Large intestine (tissue), 3 donors: ENCODE data around the gene ARHGAP26. TPM values are rescaled to one million over a fixed set of nuclear protein-coding genes. Genes with fewer than 3 reads are reported as not detected.

Source experiments
- DNase-seq, 2 donors: peaks; one replicate each; pipeline versions ENCODE4 v3.0.0 to v3.0.0-alpha.2; 2013
- H3K27ac ChIP-seq: one replicate; pipeline ENCODE4 v1.5.1; 2013; ENCODE audit warnings: low read length
- H3K27me3 ChIP-seq: 2 replicates; pipeline ENCODE4 v1.6.1; 2013; ENCODE audit warnings: low read length; ENCODE audit not compliant: control insufficient read depth, insufficient read depth
- H3K36me3 ChIP-seq: 2 replicates; pipeline ENCODE4 v1.6.1; 2013; ENCODE audit warnings: low read length; ENCODE audit not compliant: control insufficient read depth, insufficient read depth
- H3K4me1 ChIP-seq: one replicate; pipeline ENCODE4 v1.6.1; 2013; ENCODE audit warnings: low read length; ENCODE audit not compliant: control insufficient read depth, insufficient read depth
- H3K4me3 ChIP-seq: one replicate; pipeline ENCODE4 v1.5.1; 2013; ENCODE audit warnings: low read length
- H3K9me3 ChIP-seq: one replicate; pipeline ENCODE4 v1.6.1; 2013; ENCODE audit warnings: mild to moderate bottlenecking, low read depth, low read length, moderate library complexity; ENCODE audit not compliant: control insufficient read depth
- WGBS: methylation state at CpG from one replicate; pipeline ENCODE4 v1.1.5; 2013; ENCODE audit warnings: low lambda C conversion rate; ENCODE audit not compliant: insufficient coverage; 5-methylcytosine and 5-hydroxymethylcytosine counted together
- polyA plus RNA-seq: library from polyadenylated mRNA; unstranded; fragments of 120-200 nt; gene quantifications from one replicate; pipeline ENCODE4 v1.2.1, GENCODE V29; 2013

ARHGAP26 gene
- polyA plus RNA-seq, 1 donor: 31.8 TPM

DNA sequence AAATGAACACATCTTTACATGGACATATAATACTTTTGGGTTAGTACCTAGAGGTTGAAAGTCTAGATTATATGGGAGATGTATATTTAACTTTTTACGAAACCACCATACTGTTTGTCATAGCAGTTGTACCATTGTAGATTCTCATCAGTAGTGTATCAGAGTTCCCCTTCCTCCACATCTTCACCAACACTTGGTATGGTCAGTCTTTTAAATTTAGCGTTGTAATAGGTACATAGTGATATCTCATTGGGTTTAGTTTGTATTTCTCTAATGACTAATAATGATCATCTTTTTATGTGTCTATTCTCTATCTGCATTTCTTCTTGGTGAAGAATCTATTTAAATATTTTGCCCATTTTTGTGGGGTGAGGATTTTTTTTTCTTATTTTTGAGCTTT, 495.8 kb downstream of the ARHGAP26 start:
- no peak for DNase-seq
- Histone ChIP-seq H3K27me3 (no peaks in the 10 kb centered on the region), H3K36me3 (no peaks in the 10 kb centered on the region), H3K4me1 (no peaks in the 10 kb centered on the region), H3K9me3 (peaks cover 3% of the 10 kb centered on the region), H3K4me3 (no peak overlapping the region), H3K27ac (no peak overlapping the region)
- WGBS: no CpG with 5 or more reads among the region's 2 CpGs

DNA sequence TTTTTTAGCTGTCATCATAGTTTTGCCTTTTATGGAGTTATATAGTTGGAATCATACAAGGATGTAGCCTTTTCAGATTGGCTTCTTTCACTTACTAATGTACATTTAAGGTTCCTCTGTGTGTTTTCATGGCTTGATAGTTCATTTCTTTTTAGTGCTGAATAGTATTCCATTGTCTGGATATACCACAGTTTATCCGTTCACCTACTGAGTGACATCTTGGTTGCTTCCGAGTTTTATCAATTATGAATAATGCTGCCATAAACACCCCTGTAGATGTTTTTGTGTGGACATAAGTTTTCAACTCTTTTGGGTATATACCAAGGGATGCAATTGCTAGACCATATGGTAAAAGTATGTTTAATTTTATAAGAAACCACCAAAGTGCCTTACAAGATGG, 497.0 kb downstream of the ARHGAP26 start:
- H3K4me1 ChIP-seq: no peaks in the 10 kb centered on the region
- no CpG with 5 or more reads among the region's 2 CpGs for WGBS

DNA sequence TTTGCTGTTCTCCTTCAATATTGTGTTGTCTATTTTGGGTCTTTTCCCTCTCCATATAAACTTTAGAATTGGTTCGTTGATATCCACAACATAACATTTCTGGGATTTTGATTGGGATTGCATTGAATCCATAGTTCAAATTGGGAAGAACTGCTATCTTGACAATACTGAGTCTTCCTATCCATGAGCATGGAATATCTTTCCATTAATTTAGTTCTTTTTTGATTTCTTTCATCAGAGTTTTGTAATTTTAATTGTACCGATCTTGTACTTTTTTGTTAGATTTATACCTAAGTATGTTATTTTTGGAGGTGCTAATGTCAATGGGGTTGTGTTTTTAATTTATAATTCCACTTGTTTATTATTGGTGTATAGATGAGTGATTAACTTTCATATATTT, 498.2 kb downstream of the ARHGAP26 start:
- Histone ChIP-seq H3K27me3 (no peaks in the 10 kb centered on the region), H3K4me3 (no peak overlapping the region), H3K27ac (no peak overlapping the region), H3K9me3 (peaks cover 3% of the 10 kb centered on the region), H3K36me3 (no peaks in the 10 kb centered on the region), H3K4me1 (no peaks in the 10 kb centered on the region)
- 100% methylated on average over 1 of the region's 2 CpGs for WGBS
- DNase-seq: no peak

More for the DNA sequence above, 497.0 kb downstream of the ARHGAP26 start:
- H3K36me3 ChIP-seq: no peaks in the 10 kb centered on the region
- H3K27me3 ChIP-seq: no peaks in the 10 kb centered on the region
- no peak overlapping the region for H3K27ac ChIP-seq
- peaks cover 3% of the 10 kb centered on the region for H3K9me3 ChIP-seq
- no peak for DNase-seq
- no peak overlapping the region for H3K4me3 ChIP-seq

- Histone ChIP-seq H3K27me3 (no peaks in the 10 kb centered on the region), H3K27ac (no peak overlapping the region), H3K4me1 (no peaks in the 10 kb centered on the region), H3K9me3 (peaks cover 3% of the 10 kb centered on the region), H3K4me3 (no peak overlapping the region), H3K36me3 (no peaks in the 10 kb centered on the region)
- DNase-seq: no peak
- no CpG with 5 or more reads among the region's 2 CpGs for whole genome bisulfite sequencing
These were observed 501.3 kb downstream of the ARHGAP26 start for GRCh38 chr5:143271431-143271830.

- no CpG with 5 or more reads among the region's 1 CpG for WGBS
- Histone ChIP-seq H3K27ac (no peak overlapping the region), H3K27me3 (no peaks in the 10 kb centered on the region), H3K9me3 (no peaks in the 10 kb centered on the region), H3K4me1 (no peaks in the 10 kb centered on the region), H3K4me3 (no peak overlapping the region), H3K36me3 (peaks cover 3% of the 10 kb centered on the region)
- DNase-seq: no peak
These were observed 504.8 kb downstream of the ARHGAP26 start for GRCh38 chr5:143274952-143275351.

DNA sequence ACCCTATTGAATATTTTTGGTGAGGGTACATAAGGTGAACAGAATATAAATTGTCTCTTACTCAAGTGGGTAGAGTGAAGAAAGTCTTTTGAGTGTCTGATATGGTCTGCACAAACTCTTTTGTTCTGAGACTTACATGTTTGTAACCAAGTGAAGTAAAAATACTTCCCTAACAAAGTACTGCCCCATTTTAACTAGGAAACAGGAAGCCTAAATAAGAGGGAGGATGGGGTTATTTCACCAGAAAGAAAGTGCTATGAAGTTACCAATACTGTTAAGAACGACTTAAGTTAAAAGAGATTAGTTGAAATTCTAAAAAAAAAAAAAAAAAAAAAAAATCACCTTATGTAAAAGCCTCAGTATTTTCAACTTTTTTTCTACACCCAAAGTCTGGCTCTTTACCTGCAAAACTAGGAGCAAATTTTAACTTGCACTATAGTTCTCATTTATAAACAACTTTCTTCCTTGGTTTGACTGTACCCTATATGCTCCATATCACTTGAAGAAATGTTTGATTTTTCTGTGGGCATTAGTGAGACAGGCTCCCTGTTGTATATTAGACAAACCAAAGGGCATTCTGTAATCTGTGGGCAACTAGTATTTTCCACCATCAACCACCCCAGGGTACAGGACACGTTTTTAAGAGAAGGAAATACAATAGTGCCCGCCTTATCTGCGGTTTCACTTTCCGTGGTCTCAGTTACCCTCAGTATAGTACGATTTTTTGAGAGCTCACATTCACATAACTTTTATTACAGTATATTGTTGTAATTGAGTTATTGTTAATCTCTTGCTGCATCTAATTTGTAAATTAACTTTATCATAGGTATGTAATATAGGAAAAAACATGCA, 505.6 kb downstream of the ARHGAP26 start:
- Histone ChIP-seq H3K27me3 (no peaks in the 10 kb centered on the region), H3K9me3 (no peaks in the 10 kb centered on the region), H3K36me3 (peaks cover 3% of the 10 kb centered on the region), H3K4me3 (no peak overlapping the region), H3K27ac (no peak overlapping the region), H3K4me1 (no peaks in the 10 kb centered on the region)
- WGBS: 100% methylated on average over 2 of the region's 6 CpGs
- no peak for DNase-seq

GRCh38 chr5:143277536-143277935, 507.4 kb downstream of the ARHGAP26 start:
- Histone ChIP-seq H3K4me3 (no peak overlapping the region), H3K27me3 (no peaks in the 10 kb centered on the region), H3K36me3 (peaks cover 5% of the 10 kb centered on the region), H3K27ac (no peak overlapping the region), H3K4me1 (no peaks in the 10 kb centered on the region), H3K9me3 (no peaks in the 10 kb centered on the region)
- DNase-seq: no peak
- WGBS: no CpG with 5 or more reads among the region's 2 CpGs

Other genes with a start within 250 kb of the ARHGAP26 start
- gene FGF1, start 84.3 kb upstream of the ARHGAP26 start, polyA plus RNA-seq: 9.7 TPM